Upper lobe of right lung (tissue), 1 donor: ENCODE data around the gene HSPG2. TPM values are rescaled to one million over a fixed set of nuclear protein-coding genes. Genes with fewer than 3 reads are reported as not detected.

ENCODE experiments used
- ATAC-seq: fragments of 200-7000 bp; cut with Tn5 transposase; one replicate; pipeline ENCODE4 v1.9.1; 2020; ENCODE audit warnings: mild to moderate bottlenecking, moderate library complexity
- DNase-seq: peaks from one replicate; pipeline ENCODE4 v3.0.0-alpha.2; 2020
- H3K27ac ChIP-seq: fragments of 200-600 bp; one replicate; pipeline ENCODE4 v1.8.0; 2022
- H3K27me3 ChIP-seq: fragments of 200-600 bp; one replicate; pipeline ENCODE4 v1.8.0; 2022; ENCODE audit warnings: mild to moderate bottlenecking
- H3K36me3 ChIP-seq: fragments of 200-600 bp; one replicate; pipeline ENCODE4 v1.8.0; 2022
- H3K4me1 ChIP-seq: fragments of 200-600 bp; one replicate; pipeline ENCODE4 v1.8.0; 2022
- H3K4me3 ChIP-seq: fragments of 200-600 bp; one replicate; pipeline ENCODE4 v1.8.0; 2022; ENCODE audit warnings: mild to moderate bottlenecking
- H3K9me3 ChIP-seq: fragments of 200-600 bp; one replicate; pipeline ENCODE4 v1.8.0; 2022
- intact Hi-C: fragments of 100-400 bp; cut with DNase I; formaldehyde crosslinking; loops from one replicate; pipeline ENCODE4 v1.11.0; 2022
- total RNA-seq: library from RNA; stranded (reverse); fragmentation: NEBNext Ultra II Directional; extraction: Animal tissue kit (Norgen Biotek cat#: 25700); gene quantifications from one replicate; pipeline ENCODE4 v1.2.1, GENCODE V29; 2021
- TF ChIP-seq, protein P1 (sequence below): fragments of 200-600 bp; IDR thresholded peaks from one replicate; pipeline ENCODE4 v1.8.0; 2022; ENCODE audit warnings: antibody characterized with exemption
- donor health status: DM: no; HTN: yes; CAD: no; lungs with severe emphysema.

Gene HSPG2
- total RNA-seq, 1 donor from 2014 or later: 393 TPM

GRCh38 chr1:21904704-21905520 is 32.2 kb downstream of the HSPG2 start:
- TF ChIP-seq, protein P1, sequence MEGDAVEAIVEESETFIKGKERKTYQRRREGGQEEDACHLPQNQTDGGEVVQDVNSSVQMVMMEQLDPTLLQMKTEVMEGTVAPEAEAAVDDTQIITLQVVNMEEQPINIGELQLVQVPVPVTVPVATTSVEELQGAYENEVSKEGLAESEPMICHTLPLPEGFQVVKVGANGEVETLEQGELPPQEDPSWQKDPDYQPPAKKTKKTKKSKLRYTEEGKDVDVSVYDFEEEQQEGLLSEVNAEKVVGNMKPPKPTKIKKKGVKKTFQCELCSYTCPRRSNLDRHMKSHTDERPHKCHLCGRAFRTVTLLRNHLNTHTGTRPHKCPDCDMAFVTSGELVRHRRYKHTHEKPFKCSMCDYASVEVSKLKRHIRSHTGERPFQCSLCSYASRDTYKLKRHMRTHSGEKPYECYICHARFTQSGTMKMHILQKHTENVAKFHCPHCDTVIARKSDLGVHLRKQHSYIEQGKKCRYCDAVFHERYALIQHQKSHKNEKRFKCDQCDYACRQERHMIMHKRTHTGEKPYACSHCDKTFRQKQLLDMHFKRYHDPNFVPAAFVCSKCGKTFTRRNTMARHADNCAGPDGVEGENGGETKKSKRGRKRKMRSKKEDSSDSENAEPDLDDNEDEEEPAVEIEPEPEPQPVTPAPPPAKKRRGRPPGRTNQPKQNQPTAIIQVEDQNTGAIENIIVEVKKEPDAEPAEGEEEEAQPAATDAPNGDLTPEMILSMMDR: no peak
- H3K9me3 ChIP-seq: no peaks in the 10 kb centered on the region
- DNase-seq (no peak), ATAC-seq (peak; percentile 63)
- no peaks in the 10 kb centered on the region for H3K36me3 ChIP-seq
- intact Hi-C loops: no loop called here
- peak overlapping the region; percentile 77 for H3K27ac ChIP-seq
- no peaks in the 10 kb centered on the region for H3K27me3 ChIP-seq
- H3K4me3 ChIP-seq: no peak overlapping the region
- H3K4me1 ChIP-seq: peaks cover 94% of the 10 kb centered on the region

- Histone ChIP-seq H3K4me1 (peaks cover 94% of the 10 kb centered on the region), H3K4me3 (no peak overlapping the region), H3K9me3 (no peaks in the 10 kb centered on the region), H3K27ac (peak overlapping the region; percentile 74), H3K27me3 (no peaks in the 10 kb centered on the region), H3K36me3 (no peaks in the 10 kb centered on the region)
- TF ChIP-seq, protein P1: no peak
- intact Hi-C loops: no loop called here
- ATAC-seq (peak; percentile 42), DNase-seq (peak; percentile 68)
Observed at GRCh38 chr1:21904454-21904703, 32.7 kb downstream of the HSPG2 start.

GRCh38 chr1:21903638-21904453 is 33.3 kb downstream of the HSPG2 start:
- Histone ChIP-seq H3K9me3 (no peaks in the 10 kb centered on the region), H3K4me1 (peaks cover 94% of the 10 kb centered on the region), H3K27me3 (no peaks in the 10 kb centered on the region), H3K36me3 (no peaks in the 10 kb centered on the region), H3K27ac (peak overlapping the region; percentile 74), H3K4me3 (no peak overlapping the region)
- no peak for ATAC-seq
- no peak for DNase-seq
- TF ChIP-seq, protein P1: no peak
- intact Hi-C loops: no loop called here

- intact Hi-C loops: no loop called here
- H3K9me3 ChIP-seq: no peaks in the 10 kb centered on the region
- H3K4me3 ChIP-seq: no peak overlapping the region
- peak overlapping the region; percentile 59 for H3K27ac ChIP-seq
- no peaks in the 10 kb centered on the region for H3K36me3 ChIP-seq
- H3K4me1 ChIP-seq: peaks cover 92% of the 10 kb centered on the region
- ATAC-seq (no peak), DNase-seq (no peak)
- TF ChIP-seq, protein P1: no peak
- H3K27me3 ChIP-seq: no peaks in the 10 kb centered on the region
Observed at GRCh38 chr1:21902026-21903012, 34.8 kb downstream of the HSPG2 start.

DNA sequence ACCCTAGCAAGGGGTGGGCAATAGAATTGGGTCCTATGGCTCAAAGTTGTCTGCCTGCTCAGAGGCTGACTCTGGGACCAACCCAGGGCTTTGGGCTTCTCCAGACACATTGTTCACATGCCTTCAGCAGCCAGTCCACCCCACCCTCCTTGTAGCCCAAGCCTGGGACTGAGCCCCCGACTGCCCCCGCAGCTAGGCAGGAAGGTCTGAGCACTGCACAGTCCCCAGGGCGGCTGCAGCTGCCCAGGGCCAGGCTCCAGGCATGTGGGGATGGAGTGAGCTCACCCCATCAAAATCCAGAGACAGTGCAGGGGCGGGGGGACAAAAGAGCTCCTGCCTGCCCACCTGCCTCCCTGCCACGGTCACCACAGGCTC is 35.6 kb downstream of the HSPG2 start:
- DNase-seq: no peak
- TF ChIP-seq, protein P1: no peak
- no peaks in the 10 kb centered on the region for H3K27me3 ChIP-seq
- peak overlapping the region; percentile 59 for H3K27ac ChIP-seq
- H3K4me3 ChIP-seq: no peak overlapping the region
- peaks cover 92% of the 10 kb centered on the region for H3K4me1 ChIP-seq
- intact Hi-C loops: no loop called here
- no peaks in the 10 kb centered on the region for H3K36me3 ChIP-seq
- ATAC-seq: peak; percentile 35
- H3K9me3 ChIP-seq: no peaks in the 10 kb centered on the region
